HG03139 (cell line): Measurements from ENCODE around the gene FAM78A.

Experiments used
- ATAC-seq: cut with Tn5 transposase; IDR thresholded peaks from one replicate; pipeline ENCODE4 v1.9.1; 2021; ENCODE audit not compliant: unreplicated experiment

Gene FAM78A, protein sequence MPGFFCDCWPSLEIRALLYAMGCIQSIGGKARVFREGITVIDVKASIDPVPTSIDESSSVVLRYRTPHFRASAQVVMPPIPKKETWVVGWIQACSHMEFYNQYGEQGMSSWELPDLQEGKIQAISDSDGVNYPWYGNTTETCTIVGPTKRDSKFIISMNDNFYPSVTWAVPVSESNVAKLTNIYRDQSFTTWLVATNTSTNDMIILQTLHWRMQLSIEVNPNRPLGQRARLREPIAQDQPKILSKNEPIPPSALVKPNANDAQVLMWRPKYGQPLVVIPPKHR

GRCh38 chr9:131276094-131276888, at the start of gene FAM78A:
Gene FAM78A, minus strand, starts transcription at chr9:131276510. Its CDS starts 331 bp downstream, at chr9:131276179.
- ATAC-seq = no peak

- ATAC-seq = no peak
These were observed 48.7 kb upstream of the FAM78A start for GRCh38 chr9:131324736-131325679.

- ATAC-seq = no peak
These were observed 47.3 kb upstream of the FAM78A start for GRCh38 chr9:131323629-131324028.

DNA sequence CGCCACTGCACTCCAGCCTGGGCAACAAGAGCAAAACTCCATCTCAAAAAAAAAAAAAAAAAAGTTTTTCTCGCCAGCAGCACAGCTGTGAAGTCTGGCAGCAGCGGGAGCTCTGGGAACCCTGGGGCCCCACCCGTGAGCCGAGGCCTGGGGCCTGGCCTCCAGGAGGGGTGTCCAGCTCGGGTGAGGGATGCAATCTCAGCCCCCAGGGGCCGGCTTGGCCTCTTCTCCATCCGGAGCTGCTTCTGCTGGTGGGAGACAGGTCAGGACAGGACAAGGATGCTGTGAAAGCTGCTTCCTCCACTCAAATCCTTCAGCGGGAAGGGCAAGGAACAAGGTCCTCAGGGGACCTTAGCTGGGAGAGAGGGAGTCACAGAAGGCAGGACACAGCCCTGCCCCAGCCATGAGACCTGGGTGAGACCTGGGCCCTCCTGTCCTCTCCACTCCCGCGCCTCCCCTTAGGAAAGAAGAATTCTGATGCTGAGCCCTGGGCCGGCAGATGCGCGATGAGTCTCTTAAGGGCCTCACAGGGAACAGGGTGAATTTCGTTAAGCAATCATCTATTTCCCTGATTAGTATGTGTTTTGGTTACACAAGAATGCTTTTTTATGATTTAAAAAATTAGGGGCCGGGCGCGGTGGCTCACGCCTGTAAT, 43.8 kb upstream of the FAM78A start:
- no peak for ATAC-seq

GRCh38 chr9:131319486-131319885, 43.2 kb upstream of the FAM78A start:
- no peak for ATAC-seq

DNA sequence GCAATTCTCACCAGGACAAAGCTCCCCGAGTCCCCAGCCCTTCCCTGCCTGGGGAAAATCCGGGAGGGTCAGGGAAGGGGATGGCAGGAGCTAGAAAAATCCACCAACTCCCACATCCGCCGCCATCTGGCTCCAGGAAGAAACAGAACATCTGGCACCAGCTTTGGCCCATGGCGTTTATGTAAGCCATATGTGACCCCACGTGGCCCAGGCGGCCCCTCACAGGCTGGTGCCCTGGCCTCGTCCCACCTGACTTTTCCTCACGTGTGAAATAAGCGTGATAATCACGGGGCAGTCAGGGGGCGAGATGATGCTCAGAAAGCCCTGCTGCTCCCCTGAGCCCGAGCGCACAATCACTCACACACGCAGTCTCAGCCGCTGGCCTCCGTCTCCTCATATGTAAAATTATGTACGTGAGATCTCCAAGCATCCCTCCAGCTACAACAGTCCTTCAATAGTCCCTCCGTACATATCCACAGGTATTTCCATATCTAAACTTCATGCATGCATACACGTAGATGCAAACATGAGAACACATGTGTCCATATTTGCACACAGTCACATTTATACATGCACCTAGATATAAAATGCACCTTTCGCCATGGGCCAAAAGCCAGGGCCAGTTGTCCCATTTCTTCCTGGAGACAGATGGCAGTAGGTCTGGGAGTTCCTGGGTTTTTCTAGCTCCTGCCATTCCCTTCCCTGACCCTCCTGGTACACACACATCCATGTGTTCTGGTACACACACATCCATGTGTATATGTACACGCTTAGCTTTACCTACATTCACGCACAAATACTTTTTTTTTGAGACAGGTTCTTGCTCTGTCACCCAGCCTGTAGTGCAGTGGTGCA, 42.1 kb upstream of the FAM78A start:
- no peak for ATAC-seq

GRCh38 chr9:131312822-131313770, 36.8 kb upstream of the FAM78A start:
- no peak for ATAC-seq

DNA sequence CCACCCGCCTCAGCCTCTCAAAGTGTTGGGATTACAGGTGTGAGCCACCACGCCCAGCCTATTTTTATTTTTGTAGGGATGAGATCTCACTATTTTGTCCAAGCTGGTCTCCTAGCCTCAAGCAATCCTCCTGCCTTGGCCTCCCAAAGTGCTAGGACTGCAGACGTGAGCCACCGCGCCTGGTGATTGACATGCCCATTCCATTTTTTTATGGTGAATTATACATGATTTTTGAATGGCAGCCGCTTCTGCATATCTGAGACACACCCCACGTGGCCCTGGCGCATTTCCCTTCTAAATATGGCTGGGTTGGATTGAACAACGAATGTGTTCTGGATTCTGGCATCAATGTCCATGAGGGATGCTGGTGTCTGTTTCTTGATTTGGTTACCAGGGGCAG, 35.9 kb upstream of the FAM78A start:
- no peak for ATAC-seq

GRCh38 chr9:131310833-131311554, 34.7 kb upstream of the FAM78A start:
- no peak for ATAC-seq

GRCh38 chr9:131309530-131310276, 33.4 kb upstream of the FAM78A start:
- no peak for ATAC-seq

DNA sequence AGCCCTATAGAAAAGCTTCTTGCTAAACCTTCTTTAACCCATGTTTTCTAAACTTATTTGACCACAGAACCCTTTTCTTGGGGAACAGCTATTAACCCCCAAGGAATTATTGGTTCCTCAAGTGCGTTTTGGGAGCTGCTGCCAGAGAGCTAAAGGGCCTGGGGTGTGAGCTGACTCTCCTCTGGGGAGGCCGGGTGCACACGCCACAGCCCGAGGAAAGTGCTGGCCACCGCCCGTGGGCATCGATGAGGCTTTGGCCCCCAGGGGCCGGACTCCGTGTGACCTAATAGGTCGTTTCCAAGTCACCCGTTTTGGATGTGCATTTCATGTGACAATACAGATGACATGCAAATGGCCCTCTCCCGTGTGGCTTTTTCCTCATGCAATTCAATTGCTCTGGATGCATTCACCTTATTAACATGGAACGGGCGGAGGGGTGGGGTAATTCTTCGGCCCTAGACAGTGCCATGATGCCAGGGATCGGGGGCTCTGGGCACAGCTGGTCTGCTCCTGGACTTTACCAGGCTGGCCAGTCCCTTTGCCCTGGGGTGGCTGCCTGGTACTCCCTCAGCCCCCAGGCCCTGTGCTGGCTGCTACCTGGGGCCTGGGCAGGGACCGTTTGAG, 32.7 kb upstream of the FAM78A start:
- ATAC-seq = no peak

GRCh38 chr9:131308452-131308851, 32.1 kb upstream of the FAM78A start:
- ATAC-seq = no peak

GRCh38 chr9:131307974-131308373, 31.7 kb upstream of the FAM78A start:
- ATAC-seq = no peak

DNA sequence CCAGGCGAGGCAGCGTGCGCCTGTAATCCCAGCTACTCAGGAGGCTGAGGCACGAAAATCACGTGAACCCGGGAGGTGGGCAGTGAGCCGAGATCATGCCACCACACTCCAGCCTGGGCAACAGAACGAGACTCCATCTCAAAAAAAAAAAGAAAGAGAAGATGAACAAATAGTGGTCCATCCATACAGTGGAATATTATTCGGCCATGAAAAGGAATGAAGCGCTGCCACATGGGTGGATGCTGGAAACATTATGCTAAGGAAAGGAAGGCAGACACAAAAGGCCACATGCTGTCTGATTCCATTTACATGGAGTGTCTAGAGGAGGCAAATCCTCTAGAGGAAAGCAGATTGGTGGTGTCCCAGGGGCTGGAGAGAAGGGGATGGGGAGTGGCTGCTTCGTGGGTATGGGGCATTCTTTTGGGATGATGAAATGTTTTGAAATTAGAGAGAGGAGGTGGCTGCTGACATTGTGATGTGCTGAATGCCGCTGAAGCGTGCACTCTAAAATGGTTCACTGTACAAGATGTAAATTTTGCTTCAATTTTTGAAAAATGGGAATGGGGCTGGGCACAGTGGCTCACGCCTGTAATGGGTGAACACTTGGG, 30.2 kb upstream of the FAM78A start:
- ATAC-seq = no peak

- no peak for ATAC-seq
These were observed 28.5 kb upstream of the FAM78A start for GRCh38 chr9:131304676-131305355.
